H1 (cell line): ENCODE results near the gene PLCB4. TPM values are rescaled to one million over a fixed set of nuclear protein-coding genes. Genes with fewer than 3 reads are reported as not detected.

Source experiments
- CTCF ChIA-PET: fragments of 300-600 bp; sonication (Branson Sonifier 250); formaldehyde crosslinking; loops from one replicate; lab custom pipeline; 2021; ENCODE audit not compliant: partially characterized antibody; lab: Charles Lee
- POLR2A ChIA-PET: fragments of 300-600 bp; sonication (Branson Sonifier 250); formaldehyde crosslinking; loops from one replicate; lab custom pipeline; 2021; ENCODE audit warnings: inconsistent platforms; ENCODE audit not compliant: partially characterized antibody; lab: Charles Lee
- DNase-seq, 2 experiments: peaks; one replicate each; pipeline versions ENCODE4 v3.0.0 to v3.0.0-alpha.2; 2010 to 2022; ENCODE audit warnings: low spot score in 2 of 2, low read depth in 1 of 2, mixed read lengths in 1 of 2
- FAIRE-seq: peaks from 2 replicates; lab custom pipeline; 2011; peaks lifted over from hg19 to GRCh38; lab: Jason Lieb, UNC
- H2AFZ ChIP-seq: 2 replicates; pipeline ENCODE4 v1.8.1; 2012; ENCODE audit warnings: low read length, inconsistent platforms
- H2AK5ac ChIP-seq: 2 replicates; pipeline ENCODE4 v1.6.1; 2013; ENCODE audit warnings: low read depth, low read length
- H2BK120ac ChIP-seq: replicated peaks from 2 replicates; pipeline ENCODE3; 2013; ENCODE audit warnings: low read depth, low read length, inconsistent platforms
- H2BK12ac ChIP-seq: 2 replicates; pipeline ENCODE4 v1.6.1; 2013; ENCODE audit warnings: low read depth, low read length
- H2BK15ac ChIP-seq: 2 replicates; pipeline ENCODE4 v1.6.1; 2013; ENCODE audit warnings: low read length
- H2BK20ac ChIP-seq: 2 replicates; pipeline ENCODE4 v1.6.1; 2013; ENCODE audit warnings: low read length
- H2BK5ac ChIP-seq: 2 replicates; pipeline ENCODE4 v1.6.1; 2013; ENCODE audit warnings: low read depth, low read length
- H3K14ac ChIP-seq: 2 replicates; pipeline ENCODE4 v1.6.1; 2013; ENCODE audit warnings: inconsistent platforms; ENCODE audit not compliant: insufficient read length
- H3K18ac ChIP-seq: 2 replicates; pipeline ENCODE4 v1.6.1; 2013; ENCODE audit warnings: low read length; ENCODE audit errors: extremely low read depth
- H3K23ac ChIP-seq: 2 replicates; pipeline ENCODE4 v1.6.1; 2013; ENCODE audit warnings: inconsistent platforms; ENCODE audit not compliant: insufficient read length
- H3K23me2 ChIP-seq: 2 replicates; pipeline ENCODE4 v1.6.1; 2013; ENCODE audit warnings: low read depth, low read length
- H3K27ac ChIP-seq: 2 replicates; pipeline ENCODE4 v1.6.1; 2011; ENCODE audit warnings: low read depth, low read length, inconsistent platforms
- H3K27me3 ChIP-seq, 4 experiments: replicated peaks in 1 of 4; 1 replicate in 1 of 4; 2 replicates in 3 of 4; pipeline versions ENCODE4 v1.6.1 to v1.8.1; 2011 to 2013; ENCODE audit warnings: low read length in 3 of 4, mild to moderate bottlenecking in 3 of 4, inconsistent platforms in 2 of 4, mixed read lengths in 2 of 4, moderate library complexity in 1 of 4; ENCODE audit not compliant: control insufficient read depth in 3 of 4, insufficient read depth in 3 of 4; ENCODE audit errors: extremely low read depth in 1 of 4
- H3K36me3 ChIP-seq, 4 experiments: 2 replicates each; pipeline versions ENCODE4 v1.6.1 to v1.8.1; 2011 to 2013; ENCODE audit warnings: mild to moderate bottlenecking in 4 of 4, low read length in 3 of 4, moderate library complexity in 2 of 4, control low read depth in 1 of 4, inconsistent platforms in 1 of 4; ENCODE audit not compliant: insufficient read depth in 4 of 4, control insufficient read depth in 2 of 4
- H3K4ac ChIP-seq: replicated peaks from 2 replicates; pipeline ENCODE3; 2013; ENCODE audit warnings: low read length, low read depth, mixed read lengths, inconsistent platforms; ENCODE audit not compliant: insufficient read length
- H3K4me1 ChIP-seq, 4 experiments: replicated peaks in 1 of 4; 1 replicate in 1 of 4; 2 replicates in 3 of 4; pipeline versions ENCODE4 v1.6.1 to v1.8.1; 2011 to 2013; ENCODE audit warnings: low read length in 3 of 4, inconsistent platforms in 2 of 4, mixed read lengths in 1 of 4; ENCODE audit not compliant: insufficient read depth in 4 of 4, control insufficient read depth in 3 of 4
- H3K4me2 ChIP-seq, 2 experiments: 2 replicates each; pipeline versions ENCODE4 v1.6.1 to v1.8.1; 2011 to 2013; ENCODE audit warnings: low read depth in 2 of 2, low read length in 2 of 2, control low read depth in 1 of 2, inconsistent platforms in 1 of 2, mild to moderate bottlenecking in 1 of 2; ENCODE audit not compliant: insufficient read depth in 1 of 2
- H3K4me3 ChIP-seq, 4 experiments: fragments of 200-600, 300-600 bp in 1 of 4; sonication (generic), shearing (Covaris generic), sonication (Bioruptor Twin) in 1 of 4; 2 replicates each; pipeline versions ENCODE4 v1.5.1 to v1.8.1; 2011 to 2016; ENCODE audit warnings: low read length in 4 of 4, low read depth in 3 of 4, control low read depth in 2 of 4, inconsistent platforms in 2 of 4, mild to moderate bottlenecking in 2 of 4, mixed read lengths in 1 of 4, moderate library complexity in 1 of 4; ENCODE audit not compliant: insufficient read depth in 2 of 4; ENCODE audit errors: extremely low read depth in 1 of 4
- H3K56ac ChIP-seq: replicated peaks from 2 replicates; pipeline ENCODE3; 2013; ENCODE audit warnings: low read depth, mild to moderate bottlenecking, mixed read lengths, low read length, inconsistent platforms; ENCODE audit not compliant: insufficient read length
- H3K79me1 ChIP-seq: 2 replicates; pipeline ENCODE4 v1.6.1; 2013; ENCODE audit warnings: low read depth, low read length, control low read depth
- H3K79me2 ChIP-seq, 2 experiments: 2 replicates each; pipeline versions ENCODE4 v1.6.1 to v1.8.1; 2012 to 2013; ENCODE audit warnings: low read length in 2 of 2, mild to moderate bottlenecking in 2 of 2, inconsistent platforms in 1 of 2; ENCODE audit not compliant: insufficient read depth in 2 of 2, control insufficient read depth in 1 of 2
- H3K9ac ChIP-seq, 4 experiments: replicated peaks in 1 of 4; 1 replicate in 1 of 4; 2 replicates in 3 of 4; pipeline versions ENCODE4 v1.6.1 to v1.8.1; 2011 to 2013; ENCODE audit warnings: low read depth in 3 of 4, low read length in 3 of 4, control low read depth in 2 of 4, mild to moderate bottlenecking in 2 of 4, moderate library complexity in 2 of 4, inconsistent platforms in 1 of 4; ENCODE audit errors: extremely low read depth in 1 of 4
- H3K9me3 ChIP-seq, 2 experiments: 2 replicates each; pipeline versions ENCODE4 v1.6.1 to v1.8.1; 2012 to 2013; ENCODE audit warnings: mild to moderate bottlenecking in 2 of 2, moderate library complexity in 2 of 2, control low read depth in 1 of 2, inconsistent platforms in 1 of 2, low read depth in 1 of 2, low read length in 1 of 2, mixed read lengths in 1 of 2; ENCODE audit not compliant: insufficient read depth in 2 of 2
- H4K20me1 ChIP-seq, 2 experiments: replicated peaks in 1 of 2; 2 replicates each; pipeline versions ENCODE3 to v1.8.1; 2011 to 2013; ENCODE audit warnings: inconsistent platforms in 2 of 2, low read length in 2 of 2, mild to moderate bottlenecking in 1 of 2; ENCODE audit not compliant: insufficient read depth in 2 of 2, control insufficient read depth in 1 of 2
- H4K5ac ChIP-seq: 2 replicates; pipeline ENCODE4 v1.6.1; 2013; ENCODE audit warnings: low read length, low read depth, mixed read lengths, inconsistent platforms; ENCODE audit not compliant: insufficient read length
- H4K8ac ChIP-seq: 2 replicates; pipeline ENCODE4 v1.8.0; 2013; ENCODE audit warnings: mild to moderate bottlenecking, moderate library complexity, low read length, inconsistent platforms; ENCODE audit not compliant: insufficient read depth; ENCODE audit errors: extremely low read depth
- H4K91ac ChIP-seq: replicated peaks from 2 replicates; pipeline ENCODE3; 2013; ENCODE audit warnings: low read length, mixed read lengths, inconsistent platforms; ENCODE audit not compliant: insufficient read length
- CBX5 ChIP-seq: fragments of 300-800, 300-1000 bp; sonication (generic); IDR thresholded peaks from 2 replicates; pipeline ENCODE4 v1.7.1; 2016; ENCODE audit warnings: antibody characterized with exemption, low read length, low read depth
- CHD1 ChIP-seq: IDR thresholded peaks from 2 replicates; pipeline ENCODE4 v1.6.1; 2012; ENCODE audit warnings: low read depth, low read length, improper control_type of control experiment
- CTBP2 ChIP-seq: IDR thresholded peaks from 2 replicates; pipeline ENCODE4 v1.7.0; 2011; ENCODE audit warnings: borderline replicate concordance, mild to moderate bottlenecking, moderate library complexity, mixed read lengths, low read length; ENCODE audit not compliant: insufficient read depth, insufficient read length
- POLR2AphosphoS5 ChIP-seq: IDR thresholded peaks from 2 replicates; pipeline ENCODE4 v1.6.1; 2011; ENCODE audit warnings: low read depth, low read length
- RBBP5 ChIP-seq: IDR thresholded peaks from 2 replicates; pipeline ENCODE4 v1.7.1; 2012; ENCODE audit warnings: low read depth, mild to moderate bottlenecking, inconsistent platforms, low read length, moderate library complexity, borderline replicate concordance
- SP2 ChIP-seq: IDR thresholded peaks from 2 replicates; pipeline ENCODE4 v1.6.1; 2012; ENCODE audit warnings: mild to moderate bottlenecking, low read length, inconsistent platforms
- YY1 ChIP-seq: IDR thresholded peaks from 2 replicates; pipeline ENCODE4 v1.6.1; 2011; ENCODE audit warnings: low read depth, mild to moderate bottlenecking, low read length
- WGBS, 2 experiments: shearing (Covaris generic) in 1 of 2; methylation state at CpG; one replicate each; pipeline versions ENCODE4 v1.1.6 to v1.1.7; 2013 to 2015; ENCODE audit warnings: low lambda C conversion rate in 2 of 2, mixed read lengths in 2 of 2, inconsistent platforms in 1 of 2, low coverage in 1 of 2, missing lambda C conversion rate in 1 of 2; ENCODE audit not compliant: insufficient replicate concordance in 2 of 2, insufficient coverage in 1 of 2, insufficient read length in 1 of 2; ENCODE audit errors: extremely low coverage in 1 of 2, missing lambda C conversion rate in 1 of 2; 5-methylcytosine and 5-hydroxymethylcytosine counted together
- polyA plus RNA-seq, 7 experiments: library from polyadenylated mRNA; depleted of rRNA in 3 of 7; stranded (reverse) in 5 of 7; unstranded in 2 of 7; fragments of >200 nt in 5 of 7; fragments of 200-250 nt in 2 of 7; gene quantifications; 1 replicate in 5 of 7; 2 replicates in 1 of 7; 4 replicates in 1 of 7; pipeline versions ENCODE4 v1.2.1 to v1.2.3, GENCODE V29; 2011 to 2013; ENCODE audit warnings: missing spikeins in 2 of 7, mixed read lengths in 2 of 7
- total RNA-seq: library from RNA; stranded (reverse); fragmentation: NEBNext Ultra II Directional; extraction: Animal tissue kit (Norgen Biotek cat#: 25700); gene quantifications from 2 replicates; pipeline ENCODE4 v1.2.1, GENCODE V29; 2021

The PLCB4 gene
- total and polyA plus RNA-seq, 2 of the 8 experiments (the other 6 are each of a cell fraction or from before 2014, with no cell fraction given), result 3.2 to 14.1 TPM

DNA sequence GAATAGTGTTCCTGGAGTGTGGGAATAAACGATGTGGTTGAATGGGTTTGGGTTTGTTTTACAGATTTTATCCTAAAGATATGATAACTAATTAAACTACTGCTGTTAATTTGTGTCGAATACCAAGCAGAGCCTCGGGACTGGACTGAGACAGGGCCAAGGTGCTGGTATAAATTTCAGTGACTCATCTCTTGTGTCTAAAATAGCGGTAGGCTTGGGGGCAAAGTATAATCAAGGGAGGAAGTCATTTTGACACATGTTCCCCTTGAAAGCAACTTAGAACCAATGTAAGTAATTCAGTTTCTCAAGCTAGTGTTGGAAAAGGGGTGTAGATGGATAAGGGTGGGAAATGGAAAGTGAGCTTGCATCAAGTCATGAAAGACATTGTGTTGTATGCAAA, 108.4 kb downstream of the PLCB4 start:
- 91% methylated on average over 4 of the region's 4 CpGs; no CpG with 5 or more reads in 1 of the 2 experiments for WGBS, 2 experiments
- no peak overlapping the region for H3K9ac ChIP-seq
- no peak overlapping the region for H3K4ac ChIP-seq
- no peak overlapping the region for H3K14ac ChIP-seq
- no peaks in the 10 kb centered on the region for H3K23me2 ChIP-seq
- H3K79me1 ChIP-seq, result no peaks in the 10 kb centered on the region
- CTCF ChIA-PET, result interaction anchor here (0.5 kb wide), 1 partner anchor 322 kb away, joined by 3 read pairs; no protein-coding TSS in a partner anchor
- no peak overlapping the region for H2BK20ac ChIP-seq
- FAIRE-seq (no peak), DNase-seq (no peak)
- no peak overlapping the region for H2BK15ac ChIP-seq
- H3K79me2 ChIP-seq, result no peaks in the 10 kb centered on the region
- no peaks in the 10 kb centered on the region for H3K27me3 ChIP-seq
- no peak overlapping the region for H3K4me2 ChIP-seq
- no peak overlapping the region for H3K23ac ChIP-seq
- H3K9me3 ChIP-seq, result no peaks in the 10 kb centered on the region
- H2BK120ac ChIP-seq, result no peak overlapping the region
- H4K8ac ChIP-seq, result no peak overlapping the region
- H3K27ac ChIP-seq, result no peak overlapping the region
- peaks cover 0 to 12% (median 8%) of the 10 kb centered on the region in 4 experiments; a peak in 5 of 7 replicates for H3K4me1 ChIP-seq
- H2AK5ac ChIP-seq, result no peak overlapping the region
- TF ChIP-seq CTBP2, result no peak
- TF ChIP-seq CHD1, result no peak
- no peak for TF ChIP-seq CBX5
- TF ChIP-seq YY1, result no peak
- no peak for TF ChIP-seq POLR2AphosphoS5
- no peak for TF ChIP-seq RBBP5
- no peak for TF ChIP-seq SP2
- H3K56ac ChIP-seq, result peak overlapping the region; percentile 67
- no peak overlapping the region for H3K4me3 ChIP-seq
- no peak overlapping the region for H3K18ac ChIP-seq
- H3K36me3 ChIP-seq, result no peaks in the 10 kb centered on the region
- no peak overlapping the region for H4K5ac ChIP-seq
- no peaks in the 10 kb centered on the region for H4K20me1 ChIP-seq
- no peak overlapping the region for H2BK5ac ChIP-seq
- H2AFZ ChIP-seq, result no peak overlapping the region
- H2BK12ac ChIP-seq, result no peak overlapping the region
- POLR2A ChIA-PET, result no interaction called here
- H4K91ac ChIP-seq, result no peak overlapping the region
